Esophagus muscularis mucosa (tissue), 3 donors: ENCODE results near the gene MSI2.

Experiments used
- CTCF ChIP-seq, 3 experiments: fragments of 200-600 bp in 2 of 3; fragments of 450-650 bp in 1 of 3; sonication (generic) in 2 of 3; IDR thresholded peaks; one replicate each; pipeline ENCODE4 v1.5.1; 2017 to 2019; ENCODE audit warnings: antibody characterized with exemption in 3 of 3, mild to moderate bottlenecking in 2 of 3, moderate library complexity in 1 of 3
- POLR2A ChIP-seq: fragments of 450-650 bp; IDR thresholded peaks from one replicate; pipeline ENCODE4 v1.6.1; 2017; ENCODE audit warnings: antibody characterized with exemption, moderate library complexity, mild to moderate bottlenecking, low read depth
- POLR2AphosphoS5 ChIP-seq, 2 donors: sonication (generic); formaldehyde crosslinking; IDR thresholded peaks; one replicate each; pipeline ENCODE4 v1.6.1; 2017; ENCODE audit warnings: antibody characterized with exemption in 2 of 2

GRCh38 chr17:57532966-57533365 lies 276.6 kb downstream of the MSI2 start:
- TF ChIP-seq CTCF (IDR thresholded peaks at IDR 0.05): no peak
- TF ChIP-seq POLR2AphosphoS5 (IDR thresholded peaks at IDR 0.05): no peak
- no peak for TF ChIP-seq POLR2A
